Lung (tissue), 12 donors: ENCODE results near the gene RNF144A. TPM values are rescaled to one million over a fixed set of nuclear protein-coding genes. Genes with fewer than 3 reads are reported as not detected.

Source experiments
- ATAC-seq: fragments of 200-7000 bp; cut with Tn5 transposase; one replicate; pipeline ENCODE4 v1.9.1; 2020; ENCODE audit warnings: moderate number of reproducible peaks; ENCODE audit not compliant: insufficient read depth, low FRiP score
- DNase-seq, 3 donors: peaks; one replicate each; pipeline ENCODE4 v3.0.0-alpha.2; 2013 to 2017
- H3K27ac ChIP-seq, 2 donors: one replicate each; pipeline ENCODE4 v1.5.1; 2013; ENCODE audit warnings: mild to moderate bottlenecking in 2 of 2, moderate library complexity in 2 of 2, control low read depth in 1 of 2, inconsistent platforms in 1 of 2, low read depth in 1 of 2, low read length in 1 of 2
- H3K27me3 ChIP-seq, 3 donors: one replicate each; pipeline ENCODE4 v1.5.1; 2013; ENCODE audit warnings: low read length in 2 of 3; ENCODE audit not compliant: control insufficient read depth in 3 of 3, insufficient read depth in 3 of 3
- H3K36me3 ChIP-seq, 4 donors: one replicate each; pipeline ENCODE4 v1.5.1; 2013; ENCODE audit warnings: low read length in 4 of 4, mild to moderate bottlenecking in 1 of 4, moderate library complexity in 1 of 4; ENCODE audit not compliant: control insufficient read depth in 4 of 4, insufficient read depth in 4 of 4
- H3K4me1 ChIP-seq, 5 donors: one replicate each; pipeline ENCODE4 v1.5.1; 2013; ENCODE audit warnings: low read length in 5 of 5, mild to moderate bottlenecking in 2 of 5, moderate library complexity in 1 of 5; ENCODE audit not compliant: control insufficient read depth in 5 of 5, insufficient read depth in 5 of 5
- H3K4me3 ChIP-seq: one replicate; pipeline ENCODE4 v1.5.1; 2013; ENCODE audit warnings: mild to moderate bottlenecking, control low read depth, moderate library complexity
- H3K9ac ChIP-seq, 2 donors: one replicate each; pipeline ENCODE4 v1.5.1; 2013; ENCODE audit warnings: low read length in 2 of 2, control low read depth in 1 of 2; ENCODE audit not compliant: insufficient read depth in 1 of 2
- H3K9me3 ChIP-seq, 4 donors: one replicate each; pipeline ENCODE4 v1.5.1; 2013; ENCODE audit warnings: low read length in 3 of 4, mild to moderate bottlenecking in 1 of 4, moderate library complexity in 1 of 4; ENCODE audit not compliant: control insufficient read depth in 4 of 4, insufficient read depth in 3 of 4
- CTCF ChIP-seq: IDR thresholded peaks from 2 replicates; pipeline ENCODE4 v1.5.1; 2012; ENCODE audit warnings: mild to moderate bottlenecking; ENCODE audit errors: control extremely low read depth, extremely low read depth
- WGBS, 2 donors: extraction: QIAGEN DNeasy Blood & Tissue Kit; methylation state at CpG; one replicate each; pipeline ENCODE4 v1.1.7; 2013; 5-methylcytosine and 5-hydroxymethylcytosine counted together
- polyA plus RNA-seq, 2 donors: library from polyadenylated mRNA; stranded (reverse); fragments of 200-250 nt; gene quantifications; one replicate each; pipeline ENCODE4 v1.2.1, GENCODE V29; 2013
- total RNA-seq, 2 donors: library from RNA; depleted of rRNA in 1 of 2; stranded (reverse); fragments of >200 nt in 1 of 2; gene quantifications; one replicate each; pipeline ENCODE4 v1.2.1, GENCODE V29; 2014 to 2021
- donor health status: control.
- donor health status: control.
- donor health status: Bipolar disorder and iron deficiency.
- donor health status: healthy.
- donor health status: DM: yes; HTN: yes; CAD: no.

Gene RNF144A
- total and polyA plus RNA-seq, 4 donors: 2.7 to 25.3 (median 5.8) TPM

- ATAC-seq (no peak), DNase-seq (no peak)
- H3K4me3 ChIP-seq: no peak overlapping the region
- no peak overlapping the region for H3K9ac ChIP-seq
- WGBS, 2 donors: 48 to 65% methylated on average over 8 of the region's 8 CpGs
- no peaks in the 10 kb centered on the region for H3K27me3 ChIP-seq
- H3K27ac ChIP-seq: no peak overlapping the region
- H3K4me1 ChIP-seq: no peaks in the 10 kb centered on the region
- H3K36me3 ChIP-seq: no peaks in the 10 kb centered on the region
- no peak for TF ChIP-seq CTCF
- no peaks in the 10 kb centered on the region for H3K9me3 ChIP-seq
These were observed 7.5 kb upstream of the RNF144A start for GRCh38 chr2:6909431-6910385.

GRCh38 chr2:6911721-6912120 lies 5.5 kb upstream of the RNF144A start:
- no peaks in the 10 kb centered on the region for H3K4me1 ChIP-seq
- H3K9ac ChIP-seq: no peak overlapping the region

GRCh38 chr2:6913415-6914157 lies 3.6 kb upstream of the RNF144A start:
- no peak for DNase-seq
- no peak for ATAC-seq
- no peak for TF ChIP-seq CTCF
- no peaks in the 10 kb centered on the region for H3K36me3 ChIP-seq
- H3K27me3 ChIP-seq: no peaks in the 10 kb centered on the region
- no peak overlapping the region for H3K4me3 ChIP-seq
- WGBS, 2 donors: 88% methylated on average over 9 of the region's 9 CpGs
- H3K9ac ChIP-seq: no peak overlapping the region
- no peaks in the 10 kb centered on the region for H3K4me1 ChIP-seq
- H3K9me3 ChIP-seq: no peaks in the 10 kb centered on the region
- no peak overlapping the region for H3K27ac ChIP-seq

More at GRCh38 chr2:6911721-6912120, 5.5 kb upstream of the RNF144A start:
- Histone ChIP-seq H3K4me3 (no peak overlapping the region), H3K27me3 (no peaks in the 10 kb centered on the region), H3K9me3 (no peaks in the 10 kb centered on the region), H3K27ac (no peak overlapping the region), H3K36me3 (no peaks in the 10 kb centered on the region)
- no peak for DNase-seq
- no peak for TF ChIP-seq CTCF
- ATAC-seq: no peak
